LNCAP (cell line): ENCODE results near the gene CD9.

Experiments used
- TF ChIP-seq, protein P1 (sequence below): fragments of 450-650 bp; IDR thresholded peaks from 2 replicates; pipeline ENCODE4 v1.5.1; 2017; ENCODE audit warnings: mild to moderate bottlenecking

The CD9 gene

DNA sequence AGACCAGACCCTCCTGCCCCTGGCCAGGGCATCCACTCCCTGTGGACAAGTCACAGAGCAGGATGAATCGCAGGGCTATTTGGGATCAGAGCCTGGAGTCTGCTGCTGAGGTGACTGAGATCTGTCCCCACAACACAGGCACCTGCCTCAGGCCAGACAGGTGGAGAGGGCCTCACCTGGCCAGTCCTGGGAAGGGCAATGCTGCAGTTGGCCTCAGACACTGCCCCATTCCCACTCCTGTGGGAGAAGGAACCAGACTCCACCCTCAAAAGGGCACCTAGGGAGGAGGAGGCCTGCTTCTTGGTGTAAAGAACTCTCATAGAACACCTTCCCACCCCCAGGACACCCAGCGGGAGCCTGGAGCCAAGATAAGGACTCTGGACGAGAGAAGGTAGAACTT lies 62.0 kb downstream of the CD9 start:
- TF ChIP-seq, protein P1, sequence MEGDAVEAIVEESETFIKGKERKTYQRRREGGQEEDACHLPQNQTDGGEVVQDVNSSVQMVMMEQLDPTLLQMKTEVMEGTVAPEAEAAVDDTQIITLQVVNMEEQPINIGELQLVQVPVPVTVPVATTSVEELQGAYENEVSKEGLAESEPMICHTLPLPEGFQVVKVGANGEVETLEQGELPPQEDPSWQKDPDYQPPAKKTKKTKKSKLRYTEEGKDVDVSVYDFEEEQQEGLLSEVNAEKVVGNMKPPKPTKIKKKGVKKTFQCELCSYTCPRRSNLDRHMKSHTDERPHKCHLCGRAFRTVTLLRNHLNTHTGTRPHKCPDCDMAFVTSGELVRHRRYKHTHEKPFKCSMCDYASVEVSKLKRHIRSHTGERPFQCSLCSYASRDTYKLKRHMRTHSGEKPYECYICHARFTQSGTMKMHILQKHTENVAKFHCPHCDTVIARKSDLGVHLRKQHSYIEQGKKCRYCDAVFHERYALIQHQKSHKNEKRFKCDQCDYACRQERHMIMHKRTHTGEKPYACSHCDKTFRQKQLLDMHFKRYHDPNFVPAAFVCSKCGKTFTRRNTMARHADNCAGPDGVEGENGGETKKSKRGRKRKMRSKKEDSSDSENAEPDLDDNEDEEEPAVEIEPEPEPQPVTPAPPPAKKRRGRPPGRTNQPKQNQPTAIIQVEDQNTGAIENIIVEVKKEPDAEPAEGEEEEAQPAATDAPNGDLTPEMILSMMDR, result no peak

- TF ChIP-seq, protein P1, result no peak
Observed at GRCh38 chr12:6262623-6263022, 62.4 kb downstream of the CD9 start.

GRCh38 chr12:6263931-6264330 lies 63.7 kb downstream of the CD9 start:
- TF ChIP-seq, protein P1, result no peak

DNA sequence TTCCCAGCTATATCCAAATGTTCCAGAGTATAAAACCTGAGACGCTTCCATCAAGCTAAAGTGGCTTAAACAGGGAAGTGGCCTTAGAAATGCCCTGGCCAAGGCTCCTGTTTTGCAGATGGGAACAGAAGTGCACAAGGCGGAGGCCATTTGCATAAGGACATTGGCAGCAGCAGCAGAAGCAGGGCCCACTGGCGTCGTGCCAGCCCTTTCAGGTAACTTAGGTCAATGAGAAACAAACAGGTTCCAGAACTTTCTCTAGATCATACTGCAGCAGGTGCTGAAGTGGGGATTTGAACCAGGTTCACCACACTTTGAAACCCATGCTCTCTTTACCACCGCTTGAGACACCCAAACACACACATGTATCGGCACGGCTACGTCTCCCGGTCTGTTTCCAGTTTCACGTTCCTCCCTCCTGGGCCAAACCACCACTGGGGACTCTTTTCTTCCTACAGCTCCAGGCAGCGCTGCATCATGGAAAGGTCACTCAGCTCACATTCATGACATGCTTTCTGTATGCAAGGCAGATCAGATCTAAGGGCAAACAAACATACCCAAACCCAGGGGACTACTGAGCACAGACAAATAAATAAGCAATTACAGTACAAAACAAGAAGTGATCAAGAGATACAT lies 64.3 kb downstream of the CD9 start:
- TF ChIP-seq, protein P1, result no peak

DNA sequence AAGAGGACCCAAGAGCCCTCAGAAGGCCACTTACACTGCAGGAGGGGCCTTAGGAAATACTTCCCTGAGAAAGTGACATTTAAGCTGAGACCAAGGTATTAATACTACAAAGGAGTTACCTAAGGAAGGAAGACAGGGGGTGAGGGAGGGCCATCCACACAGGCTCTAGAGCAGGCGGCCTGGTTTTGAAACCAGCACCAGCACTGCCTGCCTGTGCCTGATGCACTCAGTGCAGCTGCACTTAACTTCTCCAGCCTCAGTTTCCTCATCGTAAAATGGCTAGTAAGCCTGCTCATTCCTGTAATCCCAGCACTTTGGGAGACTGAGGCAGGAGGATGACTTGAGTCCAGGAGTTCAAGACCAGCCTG lies 64.8 kb downstream of the CD9 start:
- TF ChIP-seq, protein P1, result no peak

DNA sequence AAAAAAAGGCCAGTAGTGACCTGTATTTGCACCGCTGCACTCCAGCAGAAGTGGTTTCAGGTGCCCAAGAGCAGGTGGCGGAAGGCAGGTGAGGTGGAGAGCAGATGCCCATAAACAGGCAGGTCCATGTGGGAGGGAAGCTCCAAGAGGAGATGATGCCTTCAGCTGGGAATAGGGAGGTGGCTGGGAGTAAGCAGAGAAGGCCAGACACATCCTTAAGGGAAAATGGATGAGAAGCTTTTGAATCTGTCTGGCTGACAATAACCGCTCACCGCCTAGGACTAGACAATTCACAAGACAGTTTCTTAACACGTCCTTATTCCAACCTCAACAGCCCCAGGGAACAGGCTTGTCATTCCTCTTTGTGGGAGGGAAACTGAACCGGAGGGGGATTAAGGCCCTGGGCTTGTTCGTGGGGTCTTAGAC lies 66.4 kb downstream of the CD9 start:
- TF ChIP-seq, protein P1, result no peak

- TF ChIP-seq, protein P1, result no peak
Observed at GRCh38 chr12:6266971-6267721, 66.9 kb downstream of the CD9 start.
